Measurements from ENCODE around the gene RPS6KA2. TPM values are rescaled to one million over a fixed set of nuclear protein-coding genes. Genes with fewer than 3 reads are reported as not detected.
A peak's percentile ranks its signal among the peaks of the same experiment; 100 is the strongest.
"Not testable (repeated sequence)": the region's sequence is repeated elsewhere in the genome, so short reads cannot be mapped to it uniquely, and the experiment has no call there.

Gene RPS6KA2
- total RNA-seq, 2 experiments from 2014 or later, result 18.9 to 19.1 TPM

- Mint-ChIP-seq H3K27ac (no peak overlapping the region), H3K4me1 (ENCODE audit: low read depth) (no peaks in the 10 kb centered on the region), H3K4me3 (no peak overlapping the region), H3K9me3 (no peaks in the 10 kb centered on the region), H3K36me3 (ENCODE audit: low read depth) (no peaks in the 10 kb centered on the region), H3K27me3 (ENCODE audit: low read depth) (peaks cover 4% of the 10 kb centered on the region)
- intact Hi-C loops (cut with micrococcal nuclease), result no loop called here
- CTCF ChIA-PET, result interaction anchor here (1.3 kb wide), 1 partner anchor 83 kb away, joined by 3 read pairs; no protein-coding TSS in a partner anchor
- DNase-seq, result no peak
These were observed 231.3 kb downstream of the RPS6KA2 start for GRCh38 chr6:166395778-166396177.

DNA sequence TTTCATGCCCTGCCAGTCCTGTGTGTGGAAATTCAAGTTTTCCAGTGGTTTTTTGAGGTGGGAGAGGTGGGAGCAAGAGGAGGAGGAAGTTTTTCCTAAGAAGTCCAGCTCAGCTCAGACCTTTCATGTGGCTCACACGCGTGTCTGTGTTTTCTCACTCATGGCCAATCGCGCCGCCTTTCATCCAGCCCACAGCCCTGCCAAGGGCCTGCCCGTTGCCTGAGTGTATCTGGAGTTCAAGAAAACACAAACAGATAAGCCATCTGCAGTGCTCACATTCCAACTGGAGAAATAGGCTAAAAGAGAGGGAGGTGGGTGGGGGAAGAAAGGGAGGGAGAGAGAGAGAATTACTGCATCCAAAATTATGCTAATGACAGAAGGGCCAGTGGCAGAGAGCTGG lies 231.7 kb downstream of the RPS6KA2 start:
- Mint-ChIP-seq H3K27ac (no peak overlapping the region), H3K36me3 (ENCODE audit: low read depth) (no peaks in the 10 kb centered on the region), H3K4me1 (ENCODE audit: low read depth) (no peaks in the 10 kb centered on the region), H3K9me3 (no peaks in the 10 kb centered on the region), H3K4me3 (no peak overlapping the region), H3K27me3 (ENCODE audit: low read depth) (peaks cover 4% of the 10 kb centered on the region)
- CTCF ChIA-PET, result interaction anchor here (1.3 kb wide), 1 partner anchor 82 kb away, joined by 3 read pairs; no protein-coding TSS in a partner anchor
- DNase-seq, result no peak
- intact Hi-C loops (cut with micrococcal nuclease), result no loop called here

DNA sequence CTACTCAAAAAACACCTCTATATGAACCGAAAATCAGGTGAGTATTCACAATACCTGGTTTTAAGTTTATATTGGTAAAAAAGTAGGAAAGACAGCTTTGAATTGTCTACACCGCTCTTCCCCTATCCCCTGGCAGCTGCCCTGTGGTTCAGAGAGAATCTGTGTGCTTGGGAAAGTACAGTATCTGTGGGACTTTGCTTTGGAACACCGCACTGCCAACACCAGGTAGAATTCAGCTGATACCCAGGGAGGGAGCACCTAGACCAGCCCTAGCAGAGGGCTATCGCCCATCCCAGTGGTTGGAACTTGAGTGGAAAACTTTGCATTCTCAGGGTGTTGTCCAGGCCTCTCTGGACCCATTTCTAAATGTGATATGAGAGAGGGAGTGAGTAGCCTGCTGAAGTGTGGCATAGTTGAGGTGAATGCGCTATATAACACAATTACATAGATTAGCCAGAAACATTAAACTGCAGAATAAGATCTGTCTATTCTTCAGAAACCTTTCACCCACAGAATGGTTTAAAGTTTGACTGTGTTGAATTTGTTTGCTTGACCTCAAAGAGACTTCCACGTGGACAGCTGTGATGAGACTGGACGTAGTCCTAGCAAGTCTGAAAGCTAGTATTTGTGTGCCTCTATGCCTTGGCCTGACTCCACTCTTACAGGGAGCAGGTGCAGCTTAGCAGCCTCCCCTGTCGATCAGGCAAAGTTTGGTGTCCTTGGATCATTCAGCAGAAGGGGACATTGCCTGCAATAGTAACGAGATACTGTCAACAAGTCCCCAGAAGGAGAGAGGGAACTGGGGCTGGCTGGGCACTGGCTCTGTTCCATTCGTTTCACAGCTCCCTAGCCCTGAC lies 232.8 kb downstream of the RPS6KA2 start:
- CTCF ChIA-PET, result interaction anchor here (0.6 to 2.8 kb wide), 2 partner anchors 7 to 437 kb away, joined by 4 to 9 read pairs; no protein-coding TSS in a partner anchor
- Mint-ChIP-seq H3K4me1 (ENCODE audit: low read depth) (no peaks in the 10 kb centered on the region), H3K4me3 (no peak overlapping the region), H3K9me3 (no peaks in the 10 kb centered on the region), H3K27me3 (ENCODE audit: low read depth) (peaks cover 4% of the 10 kb centered on the region), H3K27ac (no peak overlapping the region), H3K36me3 (ENCODE audit: low read depth) (no peaks in the 10 kb centered on the region)
- intact Hi-C loops (cut with micrococcal nuclease), result no loop called here
- DNase-seq, result no peak

DNA sequence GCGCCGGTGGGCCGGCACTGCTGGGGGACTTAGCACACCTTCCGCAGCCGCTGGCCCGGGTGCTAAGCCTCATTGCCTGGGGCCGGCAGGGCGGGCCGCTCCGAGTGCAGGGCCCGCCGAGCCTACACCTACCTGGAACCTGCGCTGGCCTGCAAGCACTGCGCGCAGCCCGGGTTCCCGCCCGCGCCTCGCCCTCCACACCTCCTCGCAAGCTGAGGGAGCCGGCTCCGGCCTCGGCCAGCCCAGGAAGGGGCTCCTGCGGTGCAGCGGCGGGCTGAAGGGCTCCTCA lies 233.6 kb downstream of the RPS6KA2 start:
- Mint-ChIP-seq H3K9me3 (no peaks in the 10 kb centered on the region), H3K4me3 (no peak overlapping the region), H3K27me3 (ENCODE audit: low read depth) (peaks cover 4% of the 10 kb centered on the region), H3K27ac (no peak overlapping the region), H3K4me1 (ENCODE audit: low read depth) (no peaks in the 10 kb centered on the region), H3K36me3 (ENCODE audit: low read depth) (no peaks in the 10 kb centered on the region)
- CTCF ChIA-PET, result interaction anchor here (2.8 kb wide), 1 partner anchor 8 kb away, joined by 9 read pairs; no protein-coding TSS in a partner anchor
- intact Hi-C loops (cut with micrococcal nuclease), result no loop called here
- no peak for DNase-seq

- H3K4me3 Mint-ChIP-seq; intact Hi-C loops (cut with micrococcal nuclease): not testable (repeated sequence)
These were observed 234.1 kb downstream of the RPS6KA2 start for GRCh38 chr6:166392755-166393534.

DNA sequence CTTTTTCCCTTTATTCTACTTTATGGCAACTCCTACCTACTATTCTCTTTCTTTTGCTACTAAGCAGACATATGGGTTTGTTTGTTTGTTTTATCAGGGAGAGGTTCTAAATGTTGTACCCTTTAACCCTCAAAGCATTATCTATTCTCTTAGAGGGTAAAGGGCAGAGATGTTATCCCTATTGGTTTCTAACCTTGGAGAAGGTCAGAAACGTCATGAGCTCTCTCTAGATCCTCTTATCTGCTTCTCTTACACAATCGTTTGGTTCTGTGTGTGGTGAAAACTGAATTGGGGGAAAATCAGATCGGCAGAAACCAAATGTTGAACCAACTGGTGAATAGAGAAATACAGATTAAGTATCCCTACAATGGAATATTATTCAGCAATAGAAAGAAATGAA lies 237.9 kb downstream of the RPS6KA2 start:
- H3K9me3 Mint-ChIP-seq, result no peaks in the 10 kb centered on the region
- no peak for DNase-seq
- CTCF ChIA-PET, result interaction anchor here (1.0 to 1.4 kb wide), 2 partner anchors 12 to 76 kb away, joined by 3 read pairs; no protein-coding TSS in a partner anchor
- no peaks in the 10 kb centered on the region for H3K36me3 Mint-ChIP-seq (ENCODE audit: low read depth)
- intact Hi-C loops (cut with micrococcal nuclease), result loop anchor here (10.0 kb wide), 1 partner anchor 224 kb away; the partner anchor contains the start of gene TBXT
- H3K27ac Mint-ChIP-seq, result no peak overlapping the region
- H3K4me1 Mint-ChIP-seq (ENCODE audit: low read depth), result peaks cover 2% of the 10 kb centered on the region
- H3K4me3 Mint-ChIP-seq, result no peak overlapping the region
- H3K27me3 Mint-ChIP-seq (ENCODE audit: low read depth), result no peaks in the 10 kb centered on the region

More at GRCh38 chr6:166392755-166393534, 234.1 kb downstream of the RPS6KA2 start:
- H3K36me3 Mint-ChIP-seq (ENCODE audit: low read depth); H3K9me3 Mint-ChIP-seq; H3K27ac Mint-ChIP-seq; H3K4me1 Mint-ChIP-seq (ENCODE audit: low read depth); H3K27me3 Mint-ChIP-seq (ENCODE audit: low read depth); DNase-seq: not testable (repeated sequence)
- CTCF ChIA-PET, result interaction anchor here (0.6 to 2.8 kb wide), 4 partner anchors 8 to 379 kb away, joined by 3 to 9 read pairs (median 4); no protein-coding TSS in a partner anchor

DNA sequence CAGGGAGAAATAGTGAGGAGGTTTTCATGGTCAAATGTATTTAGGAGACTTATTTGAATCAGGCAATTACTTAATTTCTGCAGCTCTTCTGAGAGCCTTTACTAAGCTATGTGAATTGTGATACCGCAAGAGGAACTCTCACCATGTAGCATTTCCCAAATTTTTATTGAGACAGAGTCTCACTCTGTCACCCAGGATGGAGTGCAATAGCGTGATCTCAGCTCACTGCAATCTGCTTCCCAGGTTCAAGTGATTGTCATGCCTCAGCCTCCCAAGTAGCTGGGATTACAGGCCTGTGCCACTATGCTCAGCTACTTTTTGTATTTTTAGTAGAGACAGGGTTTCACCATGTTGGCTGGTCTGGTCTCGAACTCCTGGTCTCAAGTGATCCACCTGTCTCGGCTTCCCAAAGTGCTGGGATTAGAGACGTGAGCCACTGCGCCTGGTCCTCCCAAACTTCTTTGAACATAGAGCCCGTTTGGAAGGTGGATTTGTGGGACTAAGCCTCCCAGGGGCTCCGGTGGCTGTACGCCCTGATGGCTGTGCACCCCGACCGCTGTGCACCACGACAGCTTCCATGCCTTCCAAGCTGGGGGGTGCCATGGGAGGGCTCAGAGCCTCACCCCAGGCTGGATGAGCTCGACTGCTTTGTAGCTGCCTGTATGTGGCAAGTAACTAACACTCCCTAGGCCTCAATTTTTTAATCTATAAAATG lies 238.6 kb downstream of the RPS6KA2 start:
- Mint-ChIP-seq H3K36me3 (ENCODE audit: low read depth) (no peaks in the 10 kb centered on the region), H3K27me3 (ENCODE audit: low read depth) (no peaks in the 10 kb centered on the region), H3K4me3 (no peak overlapping the region), H3K4me1 (ENCODE audit: low read depth) (peaks cover 2% of the 10 kb centered on the region), H3K27ac (no peak overlapping the region), H3K9me3 (no peaks in the 10 kb centered on the region)
- DNase-seq, result no peak
- CTCF ChIA-PET, result interaction anchor here (1.0 to 1.4 kb wide), 3 partner anchors 12 to 75 kb away, joined by 3 to 7 read pairs (median 3); no protein-coding TSS in a partner anchor
- intact Hi-C loops (cut with micrococcal nuclease), result loop anchor here (10.0 kb wide), 1 partner anchor 224 kb away; the partner anchor contains the start of gene TBXT

DNA sequence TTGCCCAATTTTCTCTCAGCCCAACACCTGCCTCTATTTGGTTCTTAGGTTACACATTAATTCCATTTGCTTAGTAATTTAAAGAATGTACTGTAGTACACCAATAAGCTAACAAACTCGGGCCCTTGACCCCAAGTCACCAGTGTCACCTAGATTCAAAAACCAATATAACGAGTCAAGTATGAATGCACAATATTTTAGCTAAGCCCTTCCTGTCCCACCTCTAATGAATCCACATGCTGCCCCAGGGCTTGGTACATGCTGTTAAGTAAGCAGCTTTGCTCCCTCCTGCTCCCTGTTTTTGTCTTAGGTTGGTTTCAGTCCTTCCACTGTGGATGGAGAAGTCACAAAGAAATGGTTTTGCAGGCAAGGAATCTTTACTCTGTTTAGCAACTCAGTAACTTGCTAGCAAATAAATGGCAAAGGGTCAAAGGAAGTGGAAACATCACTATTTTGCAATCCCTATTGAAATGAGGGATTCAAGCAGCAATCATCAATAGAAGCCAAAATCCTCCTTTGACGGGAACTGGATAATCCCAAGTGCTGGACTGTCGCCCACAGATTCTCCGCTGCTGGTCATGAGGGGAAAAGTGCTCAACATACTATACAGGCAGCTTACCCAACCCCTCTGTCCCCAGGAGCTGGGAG lies 239.3 kb downstream of the RPS6KA2 start:
- Mint-ChIP-seq H3K4me3 (no peak overlapping the region), H3K27me3 (ENCODE audit: low read depth) (no peaks in the 10 kb centered on the region), H3K27ac (no peak overlapping the region), H3K9me3 (no peaks in the 10 kb centered on the region), H3K4me1 (ENCODE audit: low read depth) (peaks cover 2% of the 10 kb centered on the region), H3K36me3 (ENCODE audit: low read depth) (no peaks in the 10 kb centered on the region)
- CTCF ChIA-PET, result interaction anchor here (1.4 to 2.7 kb wide), 2 partner anchors 13 to 75 kb away, joined by 7 to 9 read pairs; no protein-coding TSS in a partner anchor
- DNase-seq, result no peak
- intact Hi-C loops (cut with micrococcal nuclease), result loop anchor here (10.0 kb wide), 1 partner anchor 223 kb away; the partner anchor contains the start of gene TBXT

- H3K36me3 Mint-ChIP-seq (ENCODE audit: low read depth); H3K27me3 Mint-ChIP-seq (ENCODE audit: low read depth); H3K27ac Mint-ChIP-seq; H3K4me1 Mint-ChIP-seq (ENCODE audit: low read depth); DNase-seq; H3K4me3 Mint-ChIP-seq; H3K9me3 Mint-ChIP-seq: not testable (repeated sequence)
- CTCF ChIA-PET, result interaction anchor here (1.4 to 2.7 kb wide), 2 partner anchors 14 to 74 kb away, joined by 7 to 9 read pairs; no protein-coding TSS in a partner anchor
- intact Hi-C loops (cut with micrococcal nuclease), result loop anchor here (10.0 kb wide), 1 partner anchor 222 kb away; the partner anchor contains the start of gene TBXT
These were observed 240.0 kb downstream of the RPS6KA2 start for GRCh38 chr6:166387098-166387497.

- Mint-ChIP-seq H3K9me3 (no peaks in the 10 kb centered on the region), H3K27ac (no peak overlapping the region), H3K4me3 (no peak overlapping the region), H3K36me3 (ENCODE audit: low read depth) (no peaks in the 10 kb centered on the region), H3K27me3 (ENCODE audit: low read depth) (no peaks in the 10 kb centered on the region), H3K4me1 (ENCODE audit: low read depth) (peaks cover 5% of the 10 kb centered on the region)
- intact Hi-C loops (cut with micrococcal nuclease), result loop anchor here (10.0 kb wide), 1 partner anchor 221 kb away; the partner anchor contains the start of gene TBXT
- CTCF ChIA-PET, result interaction anchor here (1.5 to 2.7 kb wide), 2 partner anchors 15 to 73 kb away, joined by 7 to 9 read pairs; no protein-coding TSS in a partner anchor
- no peak for DNase-seq
These were observed 240.9 kb downstream of the RPS6KA2 start for GRCh38 chr6:166386111-166386510.

DNA sequence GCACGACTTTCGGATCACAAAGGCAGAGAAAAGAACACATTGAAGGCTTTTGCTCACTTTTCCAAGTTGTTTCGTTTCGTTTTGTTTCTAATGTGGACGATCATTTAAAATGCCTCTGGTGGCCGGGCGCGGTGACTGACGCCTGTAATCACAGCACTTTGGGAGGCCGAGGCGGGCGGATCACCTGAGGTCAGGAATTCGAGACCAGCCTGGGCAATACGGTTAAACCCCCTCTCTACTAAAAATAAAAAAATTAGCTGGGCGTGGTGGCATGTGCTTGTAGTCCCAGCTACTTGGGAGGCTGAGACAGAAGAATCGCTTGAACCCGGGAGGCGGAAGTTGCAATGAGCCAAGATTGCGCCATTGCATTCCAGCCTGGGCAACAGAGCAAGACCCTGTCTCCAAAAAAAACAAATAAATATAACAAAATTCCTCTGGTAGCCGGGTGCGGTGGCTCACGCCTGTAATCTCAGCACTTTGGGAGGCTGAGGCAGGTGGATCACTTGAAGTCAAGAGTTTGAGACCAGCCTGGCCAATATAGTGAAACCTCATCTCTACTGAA lies 243.2 kb downstream of the RPS6KA2 start:
- intact Hi-C loops (cut with micrococcal nuclease), result loop anchor here (1.0 to 10.0 kb wide), 8 partner anchors 31 to 615 kb away; partner anchors contain the start of genes CEP43, RNASET2, RPS6KA2 and TBXT
- H3K4me1 Mint-ChIP-seq (ENCODE audit: low read depth); CTCF ChIA-PET; H3K9me3 Mint-ChIP-seq; H3K36me3 Mint-ChIP-seq (ENCODE audit: low read depth); H3K27me3 Mint-ChIP-seq (ENCODE audit: low read depth): not testable (repeated sequence)
- peak overlapping the region; percentile 74 for H3K4me3 Mint-ChIP-seq
- H3K27ac Mint-ChIP-seq, result peak overlapping the region; percentile 28
- peak; percentile 38 for DNase-seq

Measured in activated naive CD4-positive, alpha-beta T cell treated with anti-CD3 and anti-CD28 coated beads for 36 hours (primary cell).